Glomerular visceral epithelial cell (primary cell): ENCODE data around the gene PHF11.

Experiments used
- DNase-seq: peaks from one replicate; pipeline ENCODE4 v3.0.0-alpha.2; 2016; ENCODE audit errors: extremely low spot score

Gene PHF11

GRCh38 chr13:49498206-49498605 is 2.5 kb downstream of the PHF11 start:
- no peak for DNase-seq

DNA sequence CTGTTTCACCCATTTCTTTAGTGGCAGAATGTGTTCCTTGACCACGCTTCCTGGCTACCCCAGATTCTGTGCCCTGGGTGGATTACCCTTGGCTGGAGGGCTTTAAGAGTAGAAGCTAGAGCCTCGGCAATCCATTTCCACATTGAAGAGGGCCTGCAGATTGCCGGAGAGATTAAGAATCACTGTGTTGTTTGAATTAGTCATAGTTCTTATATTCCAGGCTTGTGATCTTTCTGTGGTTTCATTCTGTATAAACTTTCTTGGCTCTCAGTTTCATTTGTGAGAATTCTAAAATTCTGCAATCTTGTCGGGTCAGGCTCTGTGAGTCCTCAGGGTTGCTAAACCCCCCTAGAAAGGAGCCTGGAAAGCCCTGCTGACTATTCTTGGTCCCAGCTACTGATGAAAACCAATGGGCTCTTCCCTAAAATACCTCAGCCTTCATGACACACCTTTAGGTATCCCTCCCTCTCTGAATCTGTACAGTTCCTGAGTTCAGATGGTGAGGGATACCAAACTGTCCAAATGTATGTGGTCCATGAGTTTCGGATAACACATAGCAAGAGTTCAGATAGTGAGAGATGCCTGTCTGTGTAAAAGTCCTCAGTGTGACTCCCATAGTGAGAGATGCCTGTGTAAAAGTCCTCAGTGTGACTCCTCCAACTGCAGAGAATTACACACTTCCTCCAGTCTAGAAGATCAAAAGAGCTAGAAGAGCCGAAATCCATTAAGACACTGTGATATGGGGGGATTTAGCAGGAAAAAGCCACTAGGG is 4.3 kb downstream of the PHF11 start:
- peak; percentile 30 for DNase-seq

- no peak for DNase-seq
These were observed 7.2 kb downstream of the PHF11 start for GRCh38 chr13:49502954-49503353.

- no peak for DNase-seq
These were observed 8.2 kb downstream of the PHF11 start for GRCh38 chr13:49503951-49504350.

GRCh38 chr13:49512578-49512977 is 16.8 kb downstream of the PHF11 start:
- no peak for DNase-seq

- no peak for DNase-seq
These were observed 20.7 kb downstream of the PHF11 start for GRCh38 chr13:49516467-49516866.

DNA sequence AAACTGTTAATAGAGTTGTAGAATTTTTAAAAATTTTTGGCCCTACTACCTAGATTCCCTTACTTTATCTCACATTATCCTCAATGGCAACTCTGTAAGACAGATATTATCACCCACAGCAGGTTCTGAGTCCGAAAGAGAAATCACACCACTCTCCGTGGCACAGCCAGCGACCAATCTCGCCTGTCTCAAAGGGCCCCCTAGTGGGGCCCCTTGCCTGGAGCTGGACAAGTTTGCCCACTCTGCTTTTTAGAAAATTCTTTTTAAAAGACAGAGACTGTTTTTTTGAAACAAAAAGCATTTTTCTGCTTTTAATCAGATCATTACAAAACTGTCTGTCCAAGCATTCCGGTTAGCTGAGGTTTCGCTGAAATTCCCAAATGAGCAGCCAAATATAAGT is 21.7 kb downstream of the PHF11 start:
- DNase-seq, result no peak

GRCh38 chr13:49521224-49521623 is 25.5 kb downstream of the PHF11 start:
- DNase-seq, result no peak

GRCh38 chr13:49524740-49525501 is 29.2 kb downstream of the PHF11 start:
- DNase-seq, result no peak

- no peak for DNase-seq
These were observed 31.4 kb downstream of the PHF11 start for GRCh38 chr13:49527123-49527522.

GRCh38 chr13:49528161-49528560 is 32.4 kb downstream of the PHF11 start:
- no peak for DNase-seq

- DNase-seq, result no peak
These were observed 34.7 kb downstream of the PHF11 start for GRCh38 chr13:49530457-49530856.

DNA sequence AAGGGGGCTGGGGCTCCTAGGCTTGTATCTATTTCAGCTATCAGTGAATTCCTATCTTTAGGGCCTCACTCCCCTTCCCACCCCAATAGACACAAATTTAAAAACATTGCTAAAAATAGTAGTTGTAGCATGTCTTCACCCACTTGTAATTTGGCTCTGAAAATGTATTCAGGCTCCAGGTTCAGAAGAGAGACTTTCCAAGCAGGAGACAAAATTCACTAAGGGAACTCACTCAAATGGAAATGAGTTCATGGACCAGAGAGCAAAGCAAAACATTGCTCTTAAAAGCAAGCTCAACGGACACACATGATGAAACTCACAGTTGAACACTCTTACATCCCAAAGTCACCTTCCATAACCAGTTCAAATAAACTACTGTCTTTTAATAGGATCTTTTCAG is 36.8 kb downstream of the PHF11 start:
- no peak for DNase-seq

- DNase-seq, result no peak
These were observed 37.3 kb downstream of the PHF11 start for GRCh38 chr13:49533011-49533410.

GRCh38 chr13:49533591-49534269 is 38.0 kb downstream of the PHF11 start:
- DNase-seq, result no peak

GRCh38 chr13:49536144-49536873 is 40.6 kb downstream of the PHF11 start:
- DNase-seq, result no peak

DNA sequence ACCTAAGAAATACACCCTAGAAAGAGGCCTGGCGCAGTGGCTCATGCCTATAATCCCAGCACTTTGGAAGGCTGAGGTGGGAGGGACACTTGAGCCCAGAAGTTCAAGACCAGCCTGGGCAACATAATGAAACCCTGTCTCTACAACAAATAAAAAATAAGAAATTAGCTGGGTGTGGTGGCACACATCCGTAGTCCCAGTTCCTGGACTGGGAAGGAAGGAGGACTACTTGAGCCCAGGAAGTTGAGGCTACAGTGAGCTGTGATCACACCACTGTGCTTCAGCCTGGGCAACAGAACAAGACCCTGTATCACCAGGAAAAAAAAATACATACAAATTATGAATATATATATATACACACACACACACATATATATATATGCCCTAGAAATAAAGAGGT is 42.7 kb downstream of the PHF11 start:
- no peak for DNase-seq

GRCh38 chr13:49539313-49539712 is 43.6 kb downstream of the PHF11 start:
- no peak for DNase-seq

- no peak for DNase-seq
These were observed 44.0 kb downstream of the PHF11 start for GRCh38 chr13:49539746-49540145.

DNA sequence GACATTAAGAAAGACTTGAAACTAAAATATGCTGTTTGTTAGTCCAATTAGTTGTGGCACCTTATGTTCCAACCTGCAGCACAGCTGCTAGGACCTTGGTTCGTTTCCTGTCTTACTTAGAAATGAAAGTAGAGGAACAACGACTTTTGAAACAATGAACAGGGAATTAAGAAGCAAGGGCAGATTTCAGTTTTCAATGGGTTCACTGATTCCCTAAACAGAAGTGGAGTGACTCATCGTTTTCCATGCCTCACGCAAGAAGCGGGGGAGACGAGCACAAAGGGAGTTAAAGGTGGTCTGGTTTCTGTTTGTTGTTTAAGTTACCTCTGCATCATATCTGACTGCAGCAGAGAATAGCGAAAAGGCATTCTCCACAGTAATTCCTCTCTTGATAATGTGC is 44.8 kb downstream of the PHF11 start:
- peak; percentile 21 for DNase-seq

GRCh38 chr13:49543656-49544055 is 47.9 kb downstream of the PHF11 start:
- DNase-seq, result no peak

- DNase-seq, result no peak
These were observed 49.9 kb downstream of the PHF11 start for GRCh38 chr13:49545661-49546060.
